OCI-LY1 (cell line): ENCODE data around the gene CCDC71L.
"Not testable (repeated sequence)": the region's sequence is repeated elsewhere in the genome, so short reads cannot be mapped to it uniquely, and the experiment has no call there.

Experiments used
- H2AFZ ChIP-seq: fragments of 200-600 bp; sonication (generic), shearing (Covaris generic); 2 replicates; pipeline ENCODE4 v1.6.0; 2014; ENCODE audit warnings: antibody characterized with exemption, mild to moderate bottlenecking, low read length
- H3F3A ChIP-seq: fragments of 200-600 bp; sonication (generic), shearing (Covaris generic); 2 replicates; pipeline ENCODE4 v1.6.0; 2014; ENCODE audit warnings: mild to moderate bottlenecking, antibody characterized with exemption, low read length, moderate library complexity; ENCODE audit not compliant: insufficient read depth
- H3K27ac ChIP-seq: fragments of 200-600 bp; sonication (generic); 2 replicates; pipeline ENCODE4 v1.5.1; 2014; ENCODE audit warnings: low read length, mixed run types, mild to moderate bottlenecking, low read depth; ENCODE audit not compliant: poor library complexity, severe bottlenecking
- H3K27me3 ChIP-seq: fragments of 200-600 bp; sonication (generic); 2 replicates; pipeline ENCODE4 v1.6.0; 2014; ENCODE audit warnings: antibody characterized with exemption, mild to moderate bottlenecking, low read length, moderate library complexity; ENCODE audit not compliant: insufficient read depth
- H3K36me3 ChIP-seq: fragments of 200-600 bp; sonication (generic); 2 replicates; pipeline ENCODE4 v1.6.1; 2014; ENCODE audit warnings: mild to moderate bottlenecking, antibody characterized with exemption, low read length, moderate library complexity, mixed read lengths; ENCODE audit not compliant: insufficient read depth
- H3K4me1 ChIP-seq: fragments of 200-600 bp; sonication (generic); 2 replicates; pipeline ENCODE4 v1.5.1; 2014; ENCODE audit warnings: mild to moderate bottlenecking, low read length, moderate library complexity; ENCODE audit not compliant: insufficient read depth, severe bottlenecking
- H3K4me2 ChIP-seq: fragments of 200-600 bp; sonication (generic), shearing (Covaris generic); 2 replicates; pipeline ENCODE4 v1.6.1; 2014; ENCODE audit warnings: low read length
- H3K4me3 ChIP-seq: fragments of 200-600 bp; sonication (generic); 2 replicates; pipeline ENCODE4 v1.5.1; 2014; ENCODE audit warnings: low read length, low read depth, mild to moderate bottlenecking, mixed read lengths; ENCODE audit not compliant: poor library complexity, severe bottlenecking
- H3K79me2 ChIP-seq: fragments of 200-600 bp; shearing (Covaris generic); 2 replicates; pipeline ENCODE4 v1.6.1; 2016; ENCODE audit warnings: mixed run types, low read length, mixed read lengths; ENCODE audit not compliant: insufficient read depth
- H3K9ac ChIP-seq: fragments of 200-600 bp; sonication (generic), shearing (Covaris generic); 2 replicates; pipeline ENCODE4 v1.6.1; 2014; ENCODE audit warnings: mild to moderate bottlenecking, low read length, mixed read lengths
- H3K9me2 ChIP-seq: fragments of 200-600 bp; sonication (generic), shearing (Covaris generic); 2 replicates; pipeline ENCODE4 v1.6.1; 2014; ENCODE audit warnings: low read depth, mild to moderate bottlenecking, low read length, mixed read lengths
- H3K9me3 ChIP-seq: fragments of 200-600 bp; shearing (Covaris generic); 2 replicates; pipeline ENCODE4 v1.6.1; 2014; ENCODE audit warnings: low read length, mixed read lengths
- H4K20me1 ChIP-seq: fragments of 200-600 bp; sonication (generic), shearing (Covaris generic); 2 replicates; pipeline ENCODE4 v1.6.0; 2016; ENCODE audit warnings: mild to moderate bottlenecking, low read length; ENCODE audit not compliant: insufficient read depth
- CTCF ChIP-seq: fragments of 200-600 bp; sonication (generic), shearing (Covaris generic); IDR thresholded peaks from 2 replicates; pipeline ENCODE4 v1.5.1; 2017; ENCODE audit warnings: mild to moderate bottlenecking, antibody characterized with exemption, low read length, moderate library complexity, mixed read lengths
- EZH2 ChIP-seq: fragments of 200-600 bp; sonication (generic), shearing (Covaris generic); IDR thresholded peaks from 2 replicates; pipeline ENCODE4 v1.8.0; 2017; ENCODE audit warnings: borderline replicate concordance, mixed run types, mild to moderate bottlenecking, antibody characterized with exemption, low read length, moderate library complexity, mixed read lengths

Gene CCDC71L

GRCh38 chr7:106660862-106661720, at the start of gene CCDC71L:
Gene CCDC71L, minus strand, starts transcription at chr7:106661158. Its CDS starts 262 bp downstream, at chr7:106660896.
- no peaks in the 10 kb centered on the region for H3K79me2 ChIP-seq
- TF ChIP-seq CTCF, result no peak
- TF ChIP-seq EZH2, result no peak
- H3K4me1 ChIP-seq, result peaks cover 11% of the 10 kb centered on the region
- H3K27ac ChIP-seq, result no peak within 1 kb of the TSS
- peak within 1 kb of the TSS; percentile 62 for H3K9ac ChIP-seq
- no peaks in the 10 kb centered on the region for H3K36me3 ChIP-seq
- peak within 1 kb of the TSS; percentile 4; the same call in 1 of the 2 replicates for H2AFZ ChIP-seq
- H3K4me3 ChIP-seq, result peak within 1 kb of the TSS; percentile 67
- no peaks in the 10 kb centered on the region for H3K27me3 ChIP-seq
- H3F3A ChIP-seq, result no peaks in the 10 kb centered on the region
- peak within 1 kb of the TSS; percentile 69 for H3K4me2 ChIP-seq
- H3K9me3 ChIP-seq, result no peaks in the 10 kb centered on the region
- no peaks in the 10 kb centered on the region for H3K9me2 ChIP-seq
- H4K20me1 ChIP-seq, result no peaks in the 10 kb centered on the region

- H3K27me3 ChIP-seq, H3K9ac ChIP-seq, H3K9me2 ChIP-seq, H3K36me3 ChIP-seq, H2AFZ ChIP-seq, H3K27ac ChIP-seq, H3K4me1 ChIP-seq, H3K9me3 ChIP-seq, H3K4me2 ChIP-seq, H3K79me2 ChIP-seq, H4K20me1 ChIP-seq, H3F3A ChIP-seq, H3K4me3 ChIP-seq: not testable (repeated sequence)
Observed at GRCh38 chr7:106709604-106710003, 48.6 kb upstream of the CCDC71L start.

GRCh38 chr7:106704000-106704840, 43.3 kb upstream of the CCDC71L start:
- TF ChIP-seq CTCF, result no peak
- no peak for TF ChIP-seq EZH2
- Histone ChIP-seq H3K27me3 (no peaks in the 10 kb centered on the region), H3F3A (no peaks in the 10 kb centered on the region), H3K4me2 (no peak overlapping the region), H4K20me1 (no peaks in the 10 kb centered on the region), H3K27ac (no peak overlapping the region), H3K9me2 (no peaks in the 10 kb centered on the region), H3K9ac (no peak overlapping the region), H3K79me2 (no peaks in the 10 kb centered on the region), H3K4me3 (no peak overlapping the region), H2AFZ (no peak overlapping the region), H3K4me1 (no peaks in the 10 kb centered on the region), H3K36me3 (no peaks in the 10 kb centered on the region), H3K9me3 (no peaks in the 10 kb centered on the region)
